Neural progenitor cell (in vitro differentiated cells): ENCODE data around the gene LEPR. TPM values are rescaled to one million over a fixed set of nuclear protein-coding genes. Genes with fewer than 3 reads are reported as not detected.

Experiments
- DNase-seq: peaks from one replicate; pipeline ENCODE4 v3.0.0-alpha.2; 2016; ENCODE audit warnings: low spot score
- H2AFZ ChIP-seq: fragments of 200-600 bp; sonication (generic); replicated peaks from 2 replicates; pipeline ENCODE4 v1.6.1; 2016; ENCODE audit warnings: antibody characterized with exemption
- H3F3A ChIP-seq: fragments of 200-600 bp; sonication (generic); 2 replicates; pipeline ENCODE4 v1.6.1; 2016; ENCODE audit warnings: antibody characterized with exemption, low read depth
- H3K27ac ChIP-seq: fragments of 200-600 bp; sonication (generic); 2 replicates; pipeline ENCODE4 v1.5.1; 2016; ENCODE audit warnings: mild to moderate bottlenecking
- H3K27me3 ChIP-seq: fragments of 200-600 bp; sonication (generic); 2 replicates; pipeline ENCODE4 v1.6.1; 2016; ENCODE audit warnings: mild to moderate bottlenecking, moderate library complexity
- H3K36me3 ChIP-seq: fragments of 200-600 bp; sonication (generic); 2 replicates; pipeline ENCODE4 v1.5.1; 2016
- H3K4me1 ChIP-seq: fragments of 200-600 bp; sonication (generic); 2 replicates; pipeline ENCODE4 v1.6.1; 2016; ENCODE audit warnings: mixed run types
- H3K4me2 ChIP-seq: fragments of 200-600 bp; sonication (generic); 2 replicates; pipeline ENCODE4 v1.6.1; 2016
- H3K4me3 ChIP-seq: fragments of 200-600 bp; sonication (generic); 2 replicates; pipeline ENCODE4 v1.5.1; 2016
- H3K79me2 ChIP-seq: fragments of 200-600 bp; sonication (generic); 2 replicates; pipeline ENCODE4 v1.6.1; 2016; ENCODE audit warnings: low read depth
- H3K9ac ChIP-seq: fragments of 200-600 bp; sonication (generic); 2 replicates; pipeline ENCODE4 v1.6.1; 2016
- H3K9me3 ChIP-seq: fragments of 200-600 bp; sonication (generic); 2 replicates; pipeline ENCODE4 v1.5.1; 2016; ENCODE audit warnings: low read depth
- H4K20me1 ChIP-seq: fragments of 200-600 bp; sonication (generic); 2 replicates; pipeline ENCODE4 v1.6.1; 2016; ENCODE audit warnings: low read depth
- H3K27ac Mint-ChIP-seq: 3 replicates; pipeline ENCODE4 v1.8.0; 2021; ENCODE audit warnings: mixed read lengths
- H3K27me3 Mint-ChIP-seq: 2 replicates; pipeline ENCODE4 v1.8.0; 2022; ENCODE audit warnings: low read depth, mild to moderate bottlenecking, inconsistent platforms, moderate library complexity, mixed read lengths; ENCODE audit not compliant: insufficient read depth
- H3K36me3 Mint-ChIP-seq: 3 replicates; pipeline ENCODE4 v1.8.0; 2021; ENCODE audit warnings: mixed read lengths
- H3K4me1 Mint-ChIP-seq: 3 replicates; pipeline ENCODE4 v1.8.0; 2021; ENCODE audit warnings: mixed read lengths
- H3K4me3 Mint-ChIP-seq: 3 replicates; pipeline ENCODE4 v1.8.0; 2021; ENCODE audit warnings: mild to moderate bottlenecking, moderate library complexity, mixed read lengths
- H3K9me3 Mint-ChIP-seq: 3 replicates; pipeline ENCODE4 v1.8.0; 2020; ENCODE audit warnings: mixed read lengths
- EZH2 ChIP-seq: fragments of 200-600 bp; sonication (generic); IDR thresholded peaks from 2 replicates; pipeline ENCODE4 v1.6.1; 2017; ENCODE audit warnings: antibody characterized with exemption, mild to moderate bottlenecking, moderate library complexity
- EZH2phosphoT487 ChIP-seq: fragments of 200-600 bp; sonication (generic); IDR thresholded peaks from 2 replicates; pipeline ENCODE4 v1.6.1; 2017; ENCODE audit warnings: antibody characterized with exemption
- total RNA-seq: library from RNA; depleted of rRNA; stranded (reverse); fragments of >200 nt; gene quantifications from 2 replicates; pipeline ENCODE4 v1.2.3, GENCODE V29; 2015; ENCODE audit warnings: low replicate concordance
- TF ChIP-seq, protein P1 (sequence below): fragments of 200-600 bp; sonication (generic); IDR thresholded peaks from 2 replicates; pipeline ENCODE4 v1.5.1; 2017; ENCODE audit warnings: antibody characterized with exemption, mild to moderate bottlenecking

LEPR gene
- total RNA-seq, 1 donor from 2014 or later = 15.2 TPM

- Mint-ChIP-seq H3K9me3 (no peaks in the 10 kb centered on the region), H3K36me3 (no peaks in the 10 kb centered on the region), H3K4me3 (no peak overlapping the region), H3K4me1 (no peaks in the 10 kb centered on the region), H3K27ac (no peak overlapping the region), H3K27me3 (no peaks in the 10 kb centered on the region)
- no peaks in the 10 kb centered on the region for H3K27me3 ChIP-seq
- no peaks in the 10 kb centered on the region for H3K36me3 ChIP-seq
- TF ChIP-seq EZH2phosphoT487 (no peak), EZH2 (no peak)
- TF ChIP-seq, protein P1, sequence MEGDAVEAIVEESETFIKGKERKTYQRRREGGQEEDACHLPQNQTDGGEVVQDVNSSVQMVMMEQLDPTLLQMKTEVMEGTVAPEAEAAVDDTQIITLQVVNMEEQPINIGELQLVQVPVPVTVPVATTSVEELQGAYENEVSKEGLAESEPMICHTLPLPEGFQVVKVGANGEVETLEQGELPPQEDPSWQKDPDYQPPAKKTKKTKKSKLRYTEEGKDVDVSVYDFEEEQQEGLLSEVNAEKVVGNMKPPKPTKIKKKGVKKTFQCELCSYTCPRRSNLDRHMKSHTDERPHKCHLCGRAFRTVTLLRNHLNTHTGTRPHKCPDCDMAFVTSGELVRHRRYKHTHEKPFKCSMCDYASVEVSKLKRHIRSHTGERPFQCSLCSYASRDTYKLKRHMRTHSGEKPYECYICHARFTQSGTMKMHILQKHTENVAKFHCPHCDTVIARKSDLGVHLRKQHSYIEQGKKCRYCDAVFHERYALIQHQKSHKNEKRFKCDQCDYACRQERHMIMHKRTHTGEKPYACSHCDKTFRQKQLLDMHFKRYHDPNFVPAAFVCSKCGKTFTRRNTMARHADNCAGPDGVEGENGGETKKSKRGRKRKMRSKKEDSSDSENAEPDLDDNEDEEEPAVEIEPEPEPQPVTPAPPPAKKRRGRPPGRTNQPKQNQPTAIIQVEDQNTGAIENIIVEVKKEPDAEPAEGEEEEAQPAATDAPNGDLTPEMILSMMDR = no peak
- no peak overlapping the region for H2AFZ ChIP-seq
- no peak for DNase-seq
- H3K9ac ChIP-seq = no peak overlapping the region
- H3K4me3 ChIP-seq = no peak overlapping the region
- H3F3A ChIP-seq = no peaks in the 10 kb centered on the region
- H3K4me2 ChIP-seq = no peak overlapping the region
- H4K20me1 ChIP-seq = no peaks in the 10 kb centered on the region
- H3K9me3 ChIP-seq = no peaks in the 10 kb centered on the region
- H3K79me2 ChIP-seq = no peaks in the 10 kb centered on the region
- no peak overlapping the region for H3K27ac ChIP-seq
- no peaks in the 10 kb centered on the region for H3K4me1 ChIP-seq
Measured at GRCh38 chr1:65442442-65442841, 22.0 kb downstream of the LEPR start.

DNA sequence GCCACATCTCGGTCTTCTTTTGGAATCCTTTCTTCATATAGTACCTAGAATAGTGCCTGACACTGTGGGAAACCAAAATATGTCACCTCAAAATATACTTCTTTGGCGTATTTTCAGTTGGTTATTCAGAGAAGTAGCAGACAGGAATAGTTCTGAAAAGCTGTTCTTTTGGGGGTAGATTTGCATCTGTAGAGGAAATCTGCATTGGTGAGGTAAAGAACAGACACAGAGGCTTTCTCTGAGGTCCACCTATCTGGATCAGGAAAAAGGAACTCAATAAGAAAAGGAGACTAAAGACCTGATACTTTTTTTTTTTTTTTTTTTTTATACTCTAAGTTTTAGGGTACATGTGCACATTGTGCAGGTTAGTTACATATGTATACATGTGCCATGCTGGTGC is 23.2 kb downstream of the LEPR start:
- Histone ChIP-seq H3K9ac (no peak overlapping the region), H3K4me3 (no peak overlapping the region), H3K27me3 (no peaks in the 10 kb centered on the region), H3K4me2 (no peak overlapping the region), H3K4me1 (no peaks in the 10 kb centered on the region), H3K27ac (no peak overlapping the region), H3K36me3 (no peaks in the 10 kb centered on the region), H2AFZ (no peak overlapping the region), H3K9me3 (no peaks in the 10 kb centered on the region), H3F3A (no peaks in the 10 kb centered on the region), H4K20me1 (no peaks in the 10 kb centered on the region), H3K79me2 (no peaks in the 10 kb centered on the region)
- DNase-seq = no peak
- H3K9me3 Mint-ChIP-seq = no peaks in the 10 kb centered on the region
- H3K27ac Mint-ChIP-seq = no peak overlapping the region
- H3K4me3 Mint-ChIP-seq = no peak overlapping the region
- no peaks in the 10 kb centered on the region for H3K36me3 Mint-ChIP-seq
- TF ChIP-seq, protein P1 = no peak
- TF ChIP-seq EZH2phosphoT487 = no peak
- no peak for TF ChIP-seq EZH2
- H3K4me1 Mint-ChIP-seq = no peaks in the 10 kb centered on the region
- H3K27me3 Mint-ChIP-seq = no peaks in the 10 kb centered on the region

- Mint-ChIP-seq H3K9me3 (no peaks in the 10 kb centered on the region), H3K4me1 (no peaks in the 10 kb centered on the region), H3K27me3 (no peaks in the 10 kb centered on the region), H3K27ac (no peak overlapping the region), H3K4me3 (no peak overlapping the region), H3K36me3 (no peaks in the 10 kb centered on the region)
- no peak overlapping the region for H3K4me2 ChIP-seq
- TF ChIP-seq, protein P1 = no peak
- no peaks in the 10 kb centered on the region for H4K20me1 ChIP-seq
- H3K9ac ChIP-seq = no peak overlapping the region
- no peak overlapping the region for H3K27ac ChIP-seq
- H3K9me3 ChIP-seq = no peaks in the 10 kb centered on the region
- no peak for DNase-seq
- no peaks in the 10 kb centered on the region for H3K4me1 ChIP-seq
- H3K79me2 ChIP-seq = no peaks in the 10 kb centered on the region
- no peaks in the 10 kb centered on the region for H3F3A ChIP-seq
- H3K36me3 ChIP-seq = no peaks in the 10 kb centered on the region
- no peak overlapping the region for H2AFZ ChIP-seq
- no peaks in the 10 kb centered on the region for H3K27me3 ChIP-seq
- H3K4me3 ChIP-seq = no peak overlapping the region
Measured at GRCh38 chr1:65444128-65444640, 23.7 kb downstream of the LEPR start.
